ENCODE data around the gene C10orf90. TPM values are rescaled to one million over a fixed set of nuclear protein-coding genes. Genes with fewer than 3 reads are reported as not detected.

The C10orf90 gene
- total RNA-seq, 1 experiment from 2014 or later, result 0.67 TPM

DNA sequence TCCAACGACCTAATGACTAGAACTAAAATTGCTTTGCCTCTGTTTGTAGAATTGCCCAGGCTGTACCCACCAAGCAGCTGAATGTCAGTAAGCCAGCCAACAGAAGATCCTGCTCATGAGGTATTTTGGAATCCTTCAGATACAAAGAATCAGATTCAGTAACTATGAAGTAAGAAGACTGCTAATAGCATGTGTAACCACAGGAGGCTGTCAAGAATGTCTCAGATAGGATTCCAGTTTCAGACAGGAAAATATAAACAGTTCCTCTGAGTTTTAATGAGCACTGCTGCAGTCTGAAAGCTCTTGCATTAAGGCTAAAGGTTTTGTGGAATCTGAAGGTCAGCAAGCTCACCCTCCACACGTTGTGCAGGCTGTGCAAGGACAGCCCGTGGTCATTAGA, 169.6 kb downstream of the C10orf90 start:
- Histone ChIP-seq H3K36me3 (ENCODE audit: control insufficient read depth, insufficient read depth, low read length) (no peaks in the 10 kb centered on the region), H3K4me1 (ENCODE audit: control insufficient read depth, insufficient read depth, low read length) (no peaks in the 10 kb centered on the region), H3K27me3 (ENCODE audit: control insufficient read depth, insufficient read depth, low read length) (no peaks in the 10 kb centered on the region), H3K4me3 (ENCODE audit: low read depth in 2 of 2, low read length in 2 of 2) (no peak overlapping the region), H3K9me3 (ENCODE audit: control insufficient read depth, insufficient read depth, low read depth, low read length) (no peaks in the 10 kb centered on the region), H3K27ac (ENCODE audit: low read length) (no peak overlapping the region)
- no TSS peak for BruUV-seq (replicated peaks)
- ATAC-seq (no peak), DNase-seq (ENCODE audit: low read depth, low spot score) (no peak)
- CTCF ChIA-PET, result no interaction called here
- TF ChIP-seq, protein P1, sequence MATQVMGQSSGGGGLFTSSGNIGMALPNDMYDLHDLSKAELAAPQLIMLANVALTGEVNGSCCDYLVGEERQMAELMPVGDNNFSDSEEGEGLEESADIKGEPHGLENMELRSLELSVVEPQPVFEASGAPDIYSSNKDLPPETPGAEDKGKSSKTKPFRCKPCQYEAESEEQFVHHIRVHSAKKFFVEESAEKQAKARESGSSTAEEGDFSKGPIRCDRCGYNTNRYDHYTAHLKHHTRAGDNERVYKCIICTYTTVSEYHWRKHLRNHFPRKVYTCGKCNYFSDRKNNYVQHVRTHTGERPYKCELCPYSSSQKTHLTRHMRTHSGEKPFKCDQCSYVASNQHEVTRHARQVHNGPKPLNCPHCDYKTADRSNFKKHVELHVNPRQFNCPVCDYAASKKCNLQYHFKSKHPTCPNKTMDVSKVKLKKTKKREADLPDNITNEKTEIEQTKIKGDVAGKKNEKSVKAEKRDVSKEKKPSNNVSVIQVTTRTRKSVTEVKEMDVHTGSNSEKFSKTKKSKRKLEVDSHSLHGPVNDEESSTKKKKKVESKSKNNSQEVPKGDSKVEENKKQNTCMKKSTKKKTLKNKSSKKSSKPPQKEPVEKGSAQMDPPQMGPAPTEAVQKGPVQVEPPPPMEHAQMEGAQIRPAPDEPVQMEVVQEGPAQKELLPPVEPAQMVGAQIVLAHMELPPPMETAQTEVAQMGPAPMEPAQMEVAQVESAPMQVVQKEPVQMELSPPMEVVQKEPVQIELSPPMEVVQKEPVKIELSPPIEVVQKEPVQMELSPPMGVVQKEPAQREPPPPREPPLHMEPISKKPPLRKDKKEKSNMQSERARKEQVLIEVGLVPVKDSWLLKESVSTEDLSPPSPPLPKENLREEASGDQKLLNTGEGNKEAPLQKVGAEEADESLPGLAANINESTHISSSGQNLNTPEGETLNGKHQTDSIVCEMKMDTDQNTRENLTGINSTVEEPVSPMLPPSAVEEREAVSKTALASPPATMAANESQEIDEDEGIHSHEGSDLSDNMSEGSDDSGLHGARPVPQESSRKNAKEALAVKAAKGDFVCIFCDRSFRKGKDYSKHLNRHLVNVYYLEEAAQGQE (IDR thresholded peaks at IDR 0.05; ENCODE audit: insufficient read depth in 1 of 2, low read depth in 2 of 2, low read length in 1 of 2), result no peak
- TF ChIP-seq POLR2AphosphoS5 (IDR thresholded peaks at IDR 0.05; ENCODE audit: low read depth, low read length) (no peak), TCF7L2 (IDR thresholded peaks at IDR 0.05; ENCODE audit: low read depth, low read length) (no peak), SIN3A (IDR thresholded peaks at IDR 0.05; ENCODE audit: borderline replicate concordance, insufficient read depth, low read depth, low read length) (no peak)
- TF ChIP-seq, protein P2, sequence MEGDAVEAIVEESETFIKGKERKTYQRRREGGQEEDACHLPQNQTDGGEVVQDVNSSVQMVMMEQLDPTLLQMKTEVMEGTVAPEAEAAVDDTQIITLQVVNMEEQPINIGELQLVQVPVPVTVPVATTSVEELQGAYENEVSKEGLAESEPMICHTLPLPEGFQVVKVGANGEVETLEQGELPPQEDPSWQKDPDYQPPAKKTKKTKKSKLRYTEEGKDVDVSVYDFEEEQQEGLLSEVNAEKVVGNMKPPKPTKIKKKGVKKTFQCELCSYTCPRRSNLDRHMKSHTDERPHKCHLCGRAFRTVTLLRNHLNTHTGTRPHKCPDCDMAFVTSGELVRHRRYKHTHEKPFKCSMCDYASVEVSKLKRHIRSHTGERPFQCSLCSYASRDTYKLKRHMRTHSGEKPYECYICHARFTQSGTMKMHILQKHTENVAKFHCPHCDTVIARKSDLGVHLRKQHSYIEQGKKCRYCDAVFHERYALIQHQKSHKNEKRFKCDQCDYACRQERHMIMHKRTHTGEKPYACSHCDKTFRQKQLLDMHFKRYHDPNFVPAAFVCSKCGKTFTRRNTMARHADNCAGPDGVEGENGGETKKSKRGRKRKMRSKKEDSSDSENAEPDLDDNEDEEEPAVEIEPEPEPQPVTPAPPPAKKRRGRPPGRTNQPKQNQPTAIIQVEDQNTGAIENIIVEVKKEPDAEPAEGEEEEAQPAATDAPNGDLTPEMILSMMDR (IDR thresholded peaks at IDR 0.05), result no peak
- in situ Hi-C loops (cut with HindIII; ENCODE audit: low pct_unique_long_range_greater_than_20kb, low sequenced_read_pairs), result no loop called here
- intact Hi-C loops (cut with micrococcal nuclease; ENCODE audit: unreplicated experiment), result loop anchor here (2.0 kb wide), 1 partner anchor 516 kb away; no protein-coding TSS in a partner anchor
- POLR2A ChIA-PET, result no interaction called here

DNA sequence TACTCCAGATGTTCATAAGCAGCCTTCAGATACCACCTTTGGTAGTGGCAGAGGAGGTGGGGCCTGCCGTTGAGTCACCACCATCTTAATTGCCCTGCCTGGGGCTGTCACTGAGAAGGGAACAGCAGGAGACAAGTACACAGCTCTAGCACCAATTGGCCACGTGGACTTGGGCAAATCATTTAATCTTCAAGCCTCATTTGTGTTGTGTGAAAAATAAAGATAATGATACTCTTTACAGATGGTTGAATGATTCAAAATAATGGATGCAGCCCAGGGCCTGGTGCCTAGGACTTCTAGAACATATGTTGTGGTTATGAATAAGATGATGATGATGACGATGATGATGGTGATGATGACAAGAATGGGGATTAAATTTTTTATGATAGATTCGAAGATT, 170.3 kb downstream of the C10orf90 start:
- in situ Hi-C loops (cut with HindIII; ENCODE audit: low pct_unique_long_range_greater_than_20kb, low sequenced_read_pairs), result no loop called here
- no TSS peak for BruUV-seq (replicated peaks)

More for the DNA sequence above, 170.3 kb downstream of the C10orf90 start:
- TF ChIP-seq TCF7L2 (IDR thresholded peaks at IDR 0.05; ENCODE audit: low read depth, low read length) (no peak), POLR2AphosphoS5 (IDR thresholded peaks at IDR 0.05; ENCODE audit: low read depth, low read length) (no peak), SIN3A (IDR thresholded peaks at IDR 0.05; ENCODE audit: borderline replicate concordance, insufficient read depth, low read depth, low read length) (no peak)
- TF ChIP-seq, protein P1 (IDR thresholded peaks at IDR 0.05; ENCODE audit: insufficient read depth in 1 of 2, low read depth in 2 of 2, low read length in 1 of 2), result no peak
- TF ChIP-seq, protein P2 (IDR thresholded peaks at IDR 0.05), result no peak
- Histone ChIP-seq H3K27me3 (ENCODE audit: control insufficient read depth, insufficient read depth, low read length) (no peaks in the 10 kb centered on the region), H3K36me3 (ENCODE audit: control insufficient read depth, insufficient read depth, low read length) (no peaks in the 10 kb centered on the region), H3K4me1 (ENCODE audit: control insufficient read depth, insufficient read depth, low read length) (no peaks in the 10 kb centered on the region), H3K9me3 (ENCODE audit: control insufficient read depth, insufficient read depth, low read depth, low read length) (no peaks in the 10 kb centered on the region), H3K4me3 (ENCODE audit: low read depth in 2 of 2, low read length in 2 of 2) (no peak overlapping the region), H3K27ac (ENCODE audit: low read length) (no peak overlapping the region)
- ATAC-seq (no peak), DNase-seq (ENCODE audit: low read depth, low spot score) (no peak)
- ChIA-PET CTCF (no interaction called here), POLR2A (no interaction called here)
- intact Hi-C loops (cut with micrococcal nuclease; ENCODE audit: unreplicated experiment), result loop anchor here (2.0 kb wide), 1 partner anchor 515 kb away; no protein-coding TSS in a partner anchor
